ENCODE measurements around the gene DDX53.

Gene DDX53

DNA sequence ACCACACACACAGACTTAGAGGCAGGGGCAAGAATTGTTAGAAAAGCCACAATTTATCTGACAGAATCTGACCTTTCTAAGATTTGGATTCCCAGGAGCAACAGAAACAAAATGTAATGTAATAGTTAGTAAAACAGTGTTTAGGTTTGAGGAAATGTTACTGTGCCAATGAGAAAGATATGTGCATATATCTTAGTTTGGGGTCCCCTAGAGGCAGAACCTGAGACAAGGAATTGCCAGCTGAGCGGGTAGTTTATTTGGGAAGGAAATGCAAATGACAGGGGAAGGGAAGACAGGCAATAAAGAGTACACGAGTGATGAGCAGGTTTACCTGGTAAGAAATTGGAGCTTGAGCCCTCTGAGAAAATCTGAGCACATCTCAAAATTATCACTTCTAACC, 31.3 kb upstream of the DDX53 start:
- no peak overlapping the region for H3K4me3 ChIP-seq (ENCODE audit: low read depth, low read length)
- TF ChIP-seq, protein P1, sequence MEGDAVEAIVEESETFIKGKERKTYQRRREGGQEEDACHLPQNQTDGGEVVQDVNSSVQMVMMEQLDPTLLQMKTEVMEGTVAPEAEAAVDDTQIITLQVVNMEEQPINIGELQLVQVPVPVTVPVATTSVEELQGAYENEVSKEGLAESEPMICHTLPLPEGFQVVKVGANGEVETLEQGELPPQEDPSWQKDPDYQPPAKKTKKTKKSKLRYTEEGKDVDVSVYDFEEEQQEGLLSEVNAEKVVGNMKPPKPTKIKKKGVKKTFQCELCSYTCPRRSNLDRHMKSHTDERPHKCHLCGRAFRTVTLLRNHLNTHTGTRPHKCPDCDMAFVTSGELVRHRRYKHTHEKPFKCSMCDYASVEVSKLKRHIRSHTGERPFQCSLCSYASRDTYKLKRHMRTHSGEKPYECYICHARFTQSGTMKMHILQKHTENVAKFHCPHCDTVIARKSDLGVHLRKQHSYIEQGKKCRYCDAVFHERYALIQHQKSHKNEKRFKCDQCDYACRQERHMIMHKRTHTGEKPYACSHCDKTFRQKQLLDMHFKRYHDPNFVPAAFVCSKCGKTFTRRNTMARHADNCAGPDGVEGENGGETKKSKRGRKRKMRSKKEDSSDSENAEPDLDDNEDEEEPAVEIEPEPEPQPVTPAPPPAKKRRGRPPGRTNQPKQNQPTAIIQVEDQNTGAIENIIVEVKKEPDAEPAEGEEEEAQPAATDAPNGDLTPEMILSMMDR (IDR thresholded peaks at IDR 0.05; ENCODE audit: borderline replicate concordance, insufficient read depth, low read depth, low read length): no peak

DNA sequence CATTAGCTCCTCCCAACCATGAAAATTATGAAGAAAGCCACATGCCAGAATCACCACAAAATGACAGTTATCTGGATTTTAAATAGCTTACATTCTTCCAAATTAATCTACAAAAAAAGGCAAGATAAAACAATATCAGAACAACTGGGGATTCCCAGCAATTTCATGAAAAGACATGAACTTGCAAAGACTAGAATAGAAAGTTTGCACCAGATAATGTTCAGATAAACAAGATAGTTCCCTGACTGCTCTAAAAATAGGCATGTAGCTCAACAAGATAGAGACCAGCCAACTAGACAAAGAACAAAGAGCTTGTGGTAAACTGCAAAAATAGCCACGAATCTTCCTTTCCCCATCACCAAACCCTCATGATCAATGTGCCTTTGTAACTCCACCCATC, 30.3 kb upstream of the DDX53 start:
- TF ChIP-seq, protein P1 (IDR thresholded peaks at IDR 0.05; ENCODE audit: borderline replicate concordance, insufficient read depth, low read depth, low read length): no peak
- H3K4me3 ChIP-seq (ENCODE audit: low read depth, low read length): no peak overlapping the region

DNA sequence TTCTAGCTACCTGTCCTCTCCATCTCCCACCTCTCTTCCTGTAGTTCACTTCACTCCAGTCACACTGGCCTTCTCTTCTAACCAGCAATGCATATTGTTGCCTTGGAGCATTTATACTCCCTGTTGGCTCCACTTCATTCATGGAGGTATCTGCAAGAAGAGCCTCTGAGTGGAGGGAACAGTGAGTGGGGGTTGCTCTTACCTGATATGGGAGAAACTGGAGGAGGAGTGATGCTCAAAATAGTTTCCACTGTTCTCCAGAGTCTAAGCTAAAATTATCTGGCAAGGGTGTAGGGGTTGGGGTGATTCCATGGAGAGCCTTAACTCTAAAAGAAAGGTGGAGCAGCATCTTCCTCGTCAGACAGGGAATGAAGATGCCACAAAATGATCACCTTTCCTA, 28.9 kb upstream of the DDX53 start:
- TF ChIP-seq, protein P1 (IDR thresholded peaks at IDR 0.05; ENCODE audit: borderline replicate concordance, insufficient read depth, low read depth, low read length): no peak
- H3K4me3 ChIP-seq (ENCODE audit: low read depth, low read length): no peak overlapping the region

DNA sequence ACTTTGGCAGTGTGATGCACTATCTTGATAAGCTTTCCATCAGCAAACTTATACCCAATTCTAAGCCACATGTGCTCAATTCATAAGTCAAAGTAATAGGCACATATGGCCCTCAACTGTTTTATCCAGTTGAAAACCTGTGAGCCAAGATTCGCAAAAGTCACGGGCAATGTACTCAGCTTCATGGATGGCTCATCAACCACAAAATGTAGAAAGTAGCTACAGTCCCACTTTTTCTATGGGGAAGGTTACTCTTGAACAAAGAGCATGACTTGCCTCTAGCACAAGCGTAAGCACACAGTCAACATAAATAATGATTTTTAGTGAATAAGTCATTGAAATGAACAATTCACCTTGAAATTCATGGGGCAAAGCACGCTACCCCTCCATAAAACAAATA, 25.1 kb upstream of the DDX53 start:
- TF ChIP-seq, protein P1 (IDR thresholded peaks at IDR 0.05; ENCODE audit: borderline replicate concordance, insufficient read depth, low read depth, low read length): no peak
- no peak overlapping the region for H3K4me3 ChIP-seq (ENCODE audit: low read depth, low read length)

DNA sequence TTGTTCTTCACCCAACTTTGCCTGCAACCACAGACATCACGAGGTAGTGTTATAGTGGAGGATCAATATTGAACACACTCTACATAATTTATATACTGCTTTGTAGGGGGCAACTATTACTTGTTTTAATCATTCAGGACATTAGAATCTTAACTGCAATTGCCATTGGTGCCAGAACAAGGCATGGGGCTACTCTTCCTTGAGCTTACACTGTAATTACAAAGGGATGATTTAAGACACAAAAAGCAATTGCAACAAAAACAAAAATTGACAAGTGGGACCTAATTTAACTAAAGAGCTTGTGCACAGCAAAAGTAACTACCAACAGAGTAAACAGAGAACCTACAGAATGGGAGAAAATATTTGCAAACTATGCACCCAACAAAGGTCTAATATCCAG, 24.0 kb upstream of the DDX53 start:
- TF ChIP-seq, protein P1 (IDR thresholded peaks at IDR 0.05; ENCODE audit: borderline replicate concordance, insufficient read depth, low read depth, low read length): no peak
- H3K4me3 ChIP-seq (ENCODE audit: low read depth, low read length): no peak overlapping the region

DNA sequence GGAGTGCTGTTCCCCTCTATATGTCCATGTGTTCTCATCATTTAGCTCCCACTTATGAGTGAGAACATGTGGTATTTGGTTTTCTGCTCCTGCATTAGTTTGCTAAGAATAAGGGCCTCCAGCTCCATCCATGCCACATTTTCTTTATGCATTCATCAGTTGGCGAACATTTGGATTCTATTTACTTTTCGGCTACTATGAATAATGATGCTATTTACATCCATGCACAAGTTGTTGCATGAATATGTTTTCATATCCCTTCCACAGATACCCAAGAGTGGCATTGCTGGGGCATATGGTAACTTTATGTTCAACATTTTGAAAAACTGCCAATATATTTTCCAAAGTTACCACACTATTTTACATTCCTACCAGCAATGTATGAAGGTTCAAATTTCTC, 13.8 kb upstream of the DDX53 start:
- TF ChIP-seq, protein P1 (IDR thresholded peaks at IDR 0.05; ENCODE audit: borderline replicate concordance, insufficient read depth, low read depth, low read length): no peak
- no peak overlapping the region for H3K4me3 ChIP-seq (ENCODE audit: low read depth, low read length)

DNA sequence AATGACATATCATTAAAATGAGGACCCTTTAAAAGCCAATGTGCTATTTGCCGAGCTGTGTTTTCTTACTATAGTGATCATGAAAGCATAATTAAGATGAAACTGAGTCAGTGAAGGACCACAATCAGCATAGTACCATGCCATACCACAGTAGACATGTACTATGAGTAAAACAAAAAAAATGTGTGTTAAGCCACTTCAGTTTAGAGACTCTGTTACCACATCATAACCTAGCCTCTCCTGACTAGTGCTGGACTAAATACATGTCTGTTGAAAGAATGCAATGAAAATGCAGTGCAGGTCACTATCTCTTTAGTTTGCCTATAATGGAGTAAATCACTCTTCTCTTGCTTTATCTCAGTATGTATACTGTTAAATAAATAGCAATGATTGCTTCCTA, 12.3 kb upstream of the DDX53 start:
- TF ChIP-seq, protein P1 (IDR thresholded peaks at IDR 0.05; ENCODE audit: borderline replicate concordance, insufficient read depth, low read depth, low read length): no peak
- no peak overlapping the region for H3K4me3 ChIP-seq (ENCODE audit: low read depth, low read length)

Data from GM12875 (cell line).